ENCODE data around the gene TMEM132D.

Gene TMEM132D

GRCh38 chr12:129310346-129310745 is 593.5 kb downstream of the TMEM132D start:
- no peak for DNase-seq

- no peak for DNase-seq
Observed at GRCh38 chr12:129305851-129306250, 598.0 kb downstream of the TMEM132D start.

GRCh38 chr12:129304529-129304928 is 599.3 kb downstream of the TMEM132D start:
- DNase-seq = no peak

DNA sequence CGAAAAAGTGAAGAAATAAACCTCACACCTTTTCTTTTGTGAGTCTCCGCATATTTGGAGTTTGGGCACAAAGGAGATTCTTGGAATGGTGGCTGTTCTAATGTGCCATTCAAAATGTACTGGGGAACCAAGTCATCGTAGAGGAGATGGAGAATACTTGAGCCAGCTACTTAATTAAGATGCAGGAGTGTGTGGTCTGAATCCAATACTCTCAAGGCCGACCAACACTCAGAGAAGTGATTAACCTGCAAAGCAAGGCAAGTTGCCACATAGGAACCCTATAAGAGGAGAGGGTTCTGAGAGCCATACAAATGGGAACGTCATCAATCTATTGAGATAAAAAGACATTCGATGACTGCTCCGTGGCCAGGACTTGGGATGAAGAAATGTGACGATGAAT is 603.8 kb downstream of the TMEM132D start:
- no peak for DNase-seq

DNA sequence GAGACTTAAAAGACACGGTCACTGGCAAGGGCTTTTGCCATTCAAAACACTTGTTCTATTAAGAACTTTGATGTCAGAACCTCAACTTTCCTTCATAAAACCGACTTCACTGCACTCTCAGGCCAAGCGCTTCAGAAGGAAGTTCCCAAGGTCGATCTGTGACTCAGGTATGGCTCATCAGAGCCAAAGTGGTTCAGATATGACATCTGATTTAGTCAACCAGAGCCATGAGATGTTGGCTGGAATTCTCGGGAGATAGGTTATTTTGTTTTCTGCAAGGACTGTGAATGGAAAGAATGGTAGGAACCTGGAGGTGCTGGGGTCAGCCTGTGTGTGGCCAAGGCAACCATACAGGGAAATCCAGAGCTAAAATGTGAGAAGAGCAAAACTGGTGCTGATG is 604.9 kb downstream of the TMEM132D start:
- no peak for DNase-seq

DNA sequence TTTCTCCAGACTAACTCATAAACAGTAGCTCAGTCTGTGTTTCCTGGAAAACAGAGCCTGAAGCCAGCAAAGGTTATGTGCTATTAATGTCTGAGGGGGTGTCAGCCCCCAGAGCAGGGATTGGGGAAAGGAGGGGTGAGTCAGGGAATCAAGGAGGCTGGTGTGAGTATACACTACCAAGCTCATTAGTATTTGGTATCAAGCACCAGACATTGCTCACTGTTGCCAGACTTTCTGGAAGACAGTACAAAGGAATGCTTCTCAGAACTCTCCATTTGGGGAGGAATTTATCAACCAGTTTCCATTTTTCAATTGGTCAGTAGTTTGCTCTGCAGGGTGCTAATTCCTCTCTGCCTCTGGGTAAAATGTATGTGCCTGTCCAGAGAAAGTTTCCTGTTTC is 607.2 kb downstream of the TMEM132D start:
- DNase-seq = no peak

DNA sequence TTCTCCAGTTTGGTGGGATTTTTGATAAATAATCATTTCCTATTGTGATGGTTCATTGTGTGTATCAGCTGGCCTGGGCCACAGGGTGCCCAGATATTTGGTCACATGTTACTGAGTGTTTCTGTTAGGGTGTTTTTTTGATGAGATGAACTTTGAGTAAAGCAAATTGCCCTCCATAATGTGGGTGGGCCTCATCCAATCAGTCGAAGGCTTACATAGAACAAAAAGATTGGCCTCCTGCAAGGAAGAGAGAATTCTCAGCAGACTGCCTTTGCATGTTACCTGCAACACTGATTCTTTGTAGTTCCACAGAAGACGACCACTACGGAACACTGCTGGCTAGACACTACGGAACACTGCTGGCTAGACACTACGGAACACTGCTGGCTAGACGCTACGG is 609.0 kb downstream of the TMEM132D start:
- no peak for DNase-seq

GRCh38 chr12:129279771-129280170 is 624.1 kb downstream of the TMEM132D start:
- no peak for DNase-seq

DNA sequence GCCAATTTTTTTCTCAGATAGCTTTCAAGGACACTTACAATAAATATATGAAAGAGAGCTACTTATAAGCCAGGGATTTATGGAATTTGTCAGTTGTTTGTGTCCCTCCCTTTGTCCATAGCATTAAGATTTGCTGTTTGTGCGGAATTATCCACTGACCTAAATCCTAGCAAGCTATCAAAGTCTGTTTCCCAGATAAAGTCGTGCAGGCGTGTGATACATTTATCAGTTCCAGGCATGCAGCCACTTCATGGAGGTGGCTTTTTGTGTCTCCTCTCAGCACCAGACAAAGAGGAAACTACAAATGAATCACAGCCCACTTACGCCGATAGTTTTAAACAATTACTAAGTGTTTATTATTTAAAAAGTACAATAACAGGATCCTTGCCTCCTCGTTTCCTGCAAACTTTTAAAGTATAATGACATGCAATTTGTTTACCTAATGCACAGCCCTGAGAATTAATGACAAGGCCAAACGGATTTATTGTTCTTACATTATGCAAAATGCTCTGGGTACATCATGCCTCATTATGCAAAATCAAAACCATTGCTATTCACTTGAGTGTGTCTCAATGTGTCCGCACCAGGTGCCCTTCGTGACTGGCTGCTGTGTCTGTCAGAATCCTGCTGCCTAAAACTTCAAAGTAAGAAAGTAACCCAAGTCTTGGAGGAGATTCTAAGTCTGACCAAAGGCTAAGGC is 627.3 kb downstream of the TMEM132D start:
- DNase-seq = no peak

DNA sequence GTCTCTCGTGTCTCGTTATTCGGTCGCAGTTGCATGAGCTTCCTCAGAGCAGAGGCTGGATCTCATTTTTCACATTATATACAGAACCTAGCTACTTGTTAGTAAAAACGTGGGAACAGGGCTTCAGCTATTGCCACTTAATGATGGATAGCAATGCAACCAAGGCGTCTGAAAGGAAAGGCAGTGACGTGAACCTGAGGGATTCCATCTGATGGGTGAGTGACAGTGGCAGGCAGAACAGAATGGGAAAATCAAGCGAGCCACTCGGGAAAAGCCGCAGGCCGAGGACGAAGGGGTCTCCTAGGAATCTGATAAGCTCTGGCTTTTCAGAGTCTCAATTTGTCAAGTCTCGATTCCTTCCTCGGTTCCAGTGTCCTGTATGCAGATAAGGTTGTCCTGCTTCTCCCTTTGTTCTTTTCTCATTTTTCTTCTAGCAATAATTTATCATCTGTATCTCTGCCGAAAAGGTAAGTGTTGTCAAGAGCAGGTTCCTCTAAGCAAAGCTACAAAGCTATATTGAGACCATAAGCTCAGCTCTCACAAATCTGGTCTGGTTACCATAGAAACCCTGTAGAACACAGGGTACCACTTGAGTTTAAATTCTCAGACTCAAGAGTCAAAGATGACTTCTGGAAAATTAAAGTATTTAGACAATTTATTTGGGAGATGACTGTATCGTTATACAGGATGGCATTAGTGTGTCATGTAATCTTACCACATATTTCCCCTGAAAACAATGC is 633.9 kb downstream of the TMEM132D start:
- no peak for DNase-seq

GRCh38 chr12:129258781-129259318 is 645.0 kb downstream of the TMEM132D start:
- no peak for DNase-seq

- DNase-seq = no peak
Observed at GRCh38 chr12:129257524-129257923, 646.3 kb downstream of the TMEM132D start.

DNA sequence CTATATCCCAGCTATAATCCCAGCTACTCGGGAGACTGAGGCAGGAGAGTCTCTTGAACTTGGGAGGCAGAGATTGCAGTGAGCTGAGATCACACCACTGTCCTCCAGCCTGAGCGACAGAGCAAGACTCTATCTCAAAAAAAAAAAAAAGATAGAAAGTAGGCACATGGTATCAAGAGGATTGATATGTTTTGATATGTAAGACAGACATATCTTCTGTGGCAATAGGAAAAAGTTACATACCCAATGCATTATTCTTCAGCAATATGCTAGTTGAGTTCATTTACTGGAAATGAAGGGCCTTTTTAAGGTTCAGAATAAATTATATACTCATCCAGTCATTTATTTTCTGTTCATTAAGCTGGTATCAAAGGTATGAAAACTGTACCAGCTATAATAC is 657.2 kb downstream of the TMEM132D start:
- DNase-seq = no peak

GRCh38 chr12:129245769-129246168 is 658.1 kb downstream of the TMEM132D start:
- DNase-seq = no peak

- DNase-seq = no peak
Observed at GRCh38 chr12:129241852-129242251, 662.0 kb downstream of the TMEM132D start.

DNA sequence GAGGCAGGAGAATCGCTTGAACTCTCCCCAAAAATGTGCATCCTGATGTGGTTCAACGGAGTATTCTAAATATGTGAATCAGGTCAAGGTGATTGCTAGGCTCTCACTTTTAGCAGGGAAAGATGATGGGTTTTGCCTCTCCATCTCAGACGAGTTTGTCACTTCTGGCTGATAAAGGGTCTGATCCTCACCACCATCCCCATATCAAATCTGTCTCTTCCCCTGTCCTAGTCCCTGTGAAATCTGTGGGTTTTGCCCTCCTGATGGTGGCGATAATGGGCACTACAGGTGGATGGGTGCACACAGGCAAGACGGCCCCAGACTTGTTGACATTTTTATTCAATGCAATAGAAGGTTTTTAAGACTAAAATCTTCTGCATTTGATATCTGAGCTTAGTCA is 665.9 kb downstream of the TMEM132D start:
- DNase-seq = no peak

- no peak for DNase-seq
Observed at GRCh38 chr12:129234209-129234608, 669.6 kb downstream of the TMEM132D start.

DNA sequence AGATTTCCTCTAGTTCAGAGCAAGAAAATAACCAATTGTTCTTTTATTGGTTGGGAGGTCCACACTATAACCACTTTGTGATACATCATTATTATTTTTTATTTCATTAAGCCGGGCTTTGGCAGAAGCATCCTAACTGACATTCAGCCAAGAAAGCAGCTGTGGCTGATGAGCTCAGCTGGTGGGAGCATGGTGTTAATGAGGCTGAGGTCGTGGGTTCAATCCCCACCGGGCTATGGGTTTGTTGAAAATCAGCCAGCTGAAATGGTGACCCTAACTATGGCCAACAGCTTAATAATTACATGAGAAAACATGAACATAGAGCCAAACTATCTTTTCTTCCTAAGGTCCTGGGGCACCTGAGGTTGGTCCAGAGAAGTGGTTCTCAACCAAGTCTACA is 672.3 kb downstream of the TMEM132D start:
- DNase-seq = no peak

DNA sequence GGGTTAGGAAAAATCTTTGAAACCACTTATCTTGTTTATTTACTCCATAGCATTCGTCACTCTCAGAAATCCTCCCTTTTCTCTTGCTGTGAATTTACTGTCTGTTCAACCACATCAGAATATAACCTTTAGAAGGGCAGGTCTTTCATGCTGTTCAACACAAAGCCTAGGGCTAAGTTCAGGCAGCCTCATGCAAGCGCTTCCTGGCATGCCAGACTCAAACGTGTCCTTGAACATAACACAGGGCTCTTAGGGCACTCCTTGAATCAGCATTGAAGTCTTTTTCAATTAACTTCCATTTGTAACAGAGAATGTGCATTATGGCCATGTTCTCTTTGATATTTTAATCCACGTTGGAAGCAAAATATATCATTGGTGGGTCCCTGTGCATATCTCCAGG is 672.8 kb downstream of the TMEM132D start:
- DNase-seq = no peak

DNA sequence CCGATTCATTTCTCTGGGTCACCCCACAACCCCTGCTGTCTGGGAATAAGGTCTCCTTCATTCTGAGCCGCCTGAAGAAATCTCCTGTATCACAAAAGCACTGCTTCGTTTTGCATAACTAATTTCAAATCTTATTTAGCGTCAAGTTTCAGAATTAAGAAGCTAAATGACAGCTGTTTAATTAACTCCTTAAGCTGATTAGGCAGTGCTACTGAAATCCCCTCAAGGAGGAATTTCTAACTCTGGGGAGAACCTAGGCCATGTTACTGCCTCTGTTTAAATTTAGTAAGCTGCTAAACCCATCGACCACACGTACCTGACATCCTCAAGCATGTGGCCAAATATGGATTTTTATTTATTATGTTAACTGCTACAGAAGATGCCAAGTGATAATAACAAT is 677.0 kb downstream of the TMEM132D start:
- DNase-seq = no peak

GRCh38 chr12:129226005-129226404 is 677.8 kb downstream of the TMEM132D start:
- no peak for DNase-seq

DNA sequence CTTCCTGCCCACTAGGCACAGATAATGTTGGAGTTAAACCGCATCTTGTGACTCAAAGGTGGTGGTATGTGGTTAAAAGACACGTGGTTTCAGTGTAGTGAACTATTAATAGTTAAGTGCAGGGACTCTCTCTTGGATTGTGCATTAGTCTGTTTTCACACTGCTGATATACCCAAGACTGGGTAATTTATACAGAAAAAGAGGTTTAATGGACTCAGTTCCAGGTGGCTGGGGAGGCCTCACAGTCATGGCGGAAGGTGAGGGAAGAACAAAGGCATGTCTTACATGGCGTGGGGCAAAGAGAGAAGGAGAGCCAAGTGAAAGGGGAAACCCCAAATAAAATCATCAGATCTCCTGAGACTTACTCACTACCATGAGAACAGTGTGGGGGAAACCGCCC is 688.3 kb downstream of the TMEM132D start:
- DNase-seq = no peak

DNA sequence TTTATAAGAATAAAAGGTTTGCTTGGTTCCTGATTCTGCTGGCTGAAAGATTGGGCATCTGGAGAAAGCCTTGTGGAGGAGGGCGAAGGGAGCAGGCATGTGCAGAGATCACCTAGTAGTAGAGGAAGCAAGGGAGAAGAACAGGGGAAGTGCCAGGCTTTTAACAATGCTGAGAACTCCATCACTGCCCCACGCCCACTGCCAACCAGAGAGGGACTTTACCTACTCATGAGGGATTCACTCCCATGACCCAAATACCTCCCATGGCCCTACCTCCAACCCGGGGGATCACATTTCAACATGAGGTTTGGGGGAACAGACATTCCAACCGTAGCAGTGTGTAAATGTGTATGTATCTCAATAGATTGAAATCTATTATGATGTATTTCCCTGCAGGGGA is 690.3 kb downstream of the TMEM132D start:
- DNase-seq = no peak

- DNase-seq = no peak
Observed at GRCh38 chr12:129211862-129212630, 691.8 kb downstream of the TMEM132D start.
